ENCODE results near the gene VASH2.

DNA sequence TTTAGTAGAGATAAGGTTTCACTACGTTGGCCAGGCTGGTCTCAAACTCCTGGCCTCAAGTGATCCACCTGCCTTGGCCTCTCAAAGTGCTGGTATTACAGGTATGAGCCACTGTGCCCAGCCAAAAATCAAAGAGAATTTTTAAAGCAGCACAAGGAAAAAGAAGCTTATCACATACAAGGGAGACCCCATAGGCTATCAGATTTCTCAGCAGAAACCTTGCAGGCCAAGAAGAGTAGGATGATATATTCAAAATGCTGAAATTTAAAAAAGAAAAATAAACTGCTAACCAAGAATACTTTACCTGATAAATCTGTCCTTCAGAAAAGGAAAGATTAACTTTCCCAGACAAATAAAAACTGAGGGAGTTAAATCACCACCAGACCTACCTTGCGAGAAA is 49.1 kb upstream of the VASH2 start:
- no peak for TF ChIP-seq SIN3A (conservative IDR thresholded peaks at IDR 0.05 in 1 of 2, IDR thresholded peaks at IDR 0.05 in 1 of 2; ENCODE audit: low read depth in 1 of 2, low read length in 2 of 2)
- no peak for TF ChIP-seq RXRA (IDR thresholded peaks at IDR 0.05; ENCODE audit: insufficient read depth, low read depth, low read length)
